Coronary artery (tissue), 2 donors: ENCODE data around the gene CFAP251.

Experiments
- DNase-seq: peaks from one replicate; pipeline ENCODE4 v3.0.0-alpha.2; 2017; ENCODE audit warnings: low spot score
- H3K27ac ChIP-seq, 2 donors: fragments of 200-600 bp; sonication (generic); one replicate each; pipeline ENCODE4 v1.5.1; 2016 to 2019
- H3K4me3 ChIP-seq: fragments of 200-600 bp; sonication (generic); 2 replicates; pipeline ENCODE4 v1.5.1; 2016; ENCODE audit warnings: mild to moderate bottlenecking, moderate library complexity
- TF ChIP-seq, protein P1 (sequence below): fragments of 200-600 bp; sonication (generic); IDR thresholded peaks from one replicate; pipeline ENCODE4 v1.5.1; 2019; ENCODE audit warnings: antibody characterized with exemption

Gene CFAP251

DNA sequence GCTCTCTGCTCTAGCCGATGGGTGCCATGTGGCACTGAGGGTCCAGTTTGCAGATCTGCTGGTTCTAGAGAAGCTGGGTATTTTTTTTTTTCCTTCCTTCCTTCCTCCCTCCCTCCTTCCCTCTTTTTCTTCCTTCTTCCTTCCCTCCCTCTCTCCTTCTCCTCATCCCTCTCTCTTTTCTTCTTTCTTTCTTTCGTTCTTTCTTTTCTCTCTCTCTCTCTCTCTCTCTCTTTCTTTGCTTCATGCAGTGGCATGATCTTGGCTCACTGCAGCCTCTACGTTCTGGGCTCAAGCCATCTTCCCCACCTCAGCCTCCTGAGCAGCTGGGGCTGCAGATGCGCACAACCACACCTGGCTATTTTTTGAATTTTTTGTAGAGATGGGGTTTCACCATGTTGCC is 100.5 kb downstream of the CFAP251 start:
- TF ChIP-seq, protein P1, sequence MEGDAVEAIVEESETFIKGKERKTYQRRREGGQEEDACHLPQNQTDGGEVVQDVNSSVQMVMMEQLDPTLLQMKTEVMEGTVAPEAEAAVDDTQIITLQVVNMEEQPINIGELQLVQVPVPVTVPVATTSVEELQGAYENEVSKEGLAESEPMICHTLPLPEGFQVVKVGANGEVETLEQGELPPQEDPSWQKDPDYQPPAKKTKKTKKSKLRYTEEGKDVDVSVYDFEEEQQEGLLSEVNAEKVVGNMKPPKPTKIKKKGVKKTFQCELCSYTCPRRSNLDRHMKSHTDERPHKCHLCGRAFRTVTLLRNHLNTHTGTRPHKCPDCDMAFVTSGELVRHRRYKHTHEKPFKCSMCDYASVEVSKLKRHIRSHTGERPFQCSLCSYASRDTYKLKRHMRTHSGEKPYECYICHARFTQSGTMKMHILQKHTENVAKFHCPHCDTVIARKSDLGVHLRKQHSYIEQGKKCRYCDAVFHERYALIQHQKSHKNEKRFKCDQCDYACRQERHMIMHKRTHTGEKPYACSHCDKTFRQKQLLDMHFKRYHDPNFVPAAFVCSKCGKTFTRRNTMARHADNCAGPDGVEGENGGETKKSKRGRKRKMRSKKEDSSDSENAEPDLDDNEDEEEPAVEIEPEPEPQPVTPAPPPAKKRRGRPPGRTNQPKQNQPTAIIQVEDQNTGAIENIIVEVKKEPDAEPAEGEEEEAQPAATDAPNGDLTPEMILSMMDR: no peak
- DNase-seq: no peak

DNA sequence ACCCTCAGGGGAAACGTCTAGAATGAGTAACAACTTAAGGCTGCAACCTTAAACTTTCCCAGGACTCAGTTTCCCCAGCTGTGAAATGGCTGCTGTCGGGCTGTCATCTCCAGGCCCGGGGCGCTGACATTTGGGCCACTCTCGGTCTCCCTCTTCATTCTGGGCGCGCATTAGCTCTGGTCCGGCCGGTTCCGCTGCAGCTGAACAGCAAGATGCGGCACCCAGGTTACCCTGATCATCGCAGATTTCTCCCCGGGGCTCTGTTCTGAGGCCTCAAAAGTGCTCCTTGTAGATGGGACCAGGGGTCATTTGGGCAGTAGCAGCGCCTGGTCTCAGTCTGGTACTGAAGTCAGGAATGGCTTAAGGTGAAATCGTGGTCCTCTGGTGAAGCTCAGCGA is 102.4 kb downstream of the CFAP251 start:
- Histone ChIP-seq H3K4me3 (peak overlapping the region; percentile 90), H3K27ac (peak overlapping the region; percentile 66 to 90)
- DNase-seq: no peak
- TF ChIP-seq, protein P1: no peak

More for the DNA sequence above, 100.5 kb downstream of the CFAP251 start:
- no peak overlapping the region for H3K27ac ChIP-seq
- no peak overlapping the region for H3K4me3 ChIP-seq

DNA sequence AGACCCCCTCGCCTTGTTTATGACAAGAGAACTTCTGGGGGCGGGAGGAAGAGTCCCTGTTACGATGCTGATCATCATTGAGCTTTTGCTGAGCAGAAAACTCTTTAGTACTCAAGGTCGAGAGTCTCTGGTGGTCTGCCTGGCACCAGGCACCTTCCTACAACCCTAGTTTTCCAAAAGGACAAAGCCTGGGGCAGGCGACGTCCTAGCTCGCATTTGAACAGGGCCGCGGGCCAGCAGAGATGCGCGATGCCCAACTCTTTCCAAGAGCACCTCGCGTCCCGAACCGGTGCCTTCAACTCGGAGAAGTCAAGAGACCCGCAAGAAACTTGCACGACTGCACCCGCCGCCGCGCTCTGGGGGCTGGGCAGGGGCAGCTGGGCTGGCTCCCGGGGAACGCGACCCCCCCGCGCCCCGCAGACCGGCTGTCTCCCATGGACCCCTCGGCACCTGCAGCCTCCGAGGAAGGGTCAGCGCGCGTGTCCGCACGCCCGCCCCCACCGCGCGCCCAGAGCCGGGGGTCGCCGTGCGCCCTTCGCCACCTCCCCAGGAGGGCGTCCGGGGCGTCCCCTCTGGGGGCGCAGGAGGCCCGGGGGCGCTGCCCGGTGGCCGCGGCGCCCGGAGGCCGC is 102.9 kb downstream of the CFAP251 start:
- peak overlapping the region; percentile 90 for H3K4me3 ChIP-seq
- no peak for DNase-seq
- peak overlapping the region; percentile 66 to 90 for H3K27ac ChIP-seq
- TF ChIP-seq, protein P1: no peak

DNA sequence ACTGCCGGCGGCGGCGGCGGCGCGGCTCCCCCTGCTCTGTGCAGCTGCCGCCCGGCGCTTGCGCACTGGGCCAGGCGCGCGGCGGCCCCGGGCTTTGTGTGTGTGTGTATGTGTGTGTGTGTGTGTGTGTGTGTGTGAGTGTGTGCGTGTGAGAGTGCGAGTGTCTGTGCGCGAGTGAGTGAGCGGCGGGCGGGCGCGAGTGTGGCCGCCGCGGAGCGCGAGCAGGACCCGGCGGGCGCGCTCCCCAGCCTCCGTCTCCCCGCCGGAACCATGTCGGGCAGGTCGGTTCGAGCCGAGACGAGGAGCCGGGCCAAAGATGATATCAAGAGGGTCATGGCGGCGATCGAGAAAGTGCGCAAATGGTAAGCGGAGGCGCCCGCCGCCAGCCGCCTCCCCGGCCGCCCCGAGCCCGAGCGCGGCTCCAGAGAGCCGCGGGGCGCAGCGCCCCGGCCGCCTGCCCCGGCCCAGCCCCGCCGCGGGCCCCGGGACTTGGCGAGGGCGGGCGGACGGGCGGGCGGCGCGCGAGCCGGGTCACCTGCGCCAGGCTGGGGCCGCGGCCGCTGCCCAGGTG is 103.5 kb downstream of the CFAP251 start, which contains the start of gene BCL7A:
TSS of gene BCL7A (plus strand) at position 63 of the 571 bp plus-strand sequence. CDS start at position 271, 208 bp downstream.
- peak within 1 kb of the TSS; percentile 90 for H3K4me3 ChIP-seq
- TF ChIP-seq, protein P1: no peak
- peak within 1 kb of the TSS; percentile 76 to 90 for H3K27ac ChIP-seq
- no peak for DNase-seq

DNA sequence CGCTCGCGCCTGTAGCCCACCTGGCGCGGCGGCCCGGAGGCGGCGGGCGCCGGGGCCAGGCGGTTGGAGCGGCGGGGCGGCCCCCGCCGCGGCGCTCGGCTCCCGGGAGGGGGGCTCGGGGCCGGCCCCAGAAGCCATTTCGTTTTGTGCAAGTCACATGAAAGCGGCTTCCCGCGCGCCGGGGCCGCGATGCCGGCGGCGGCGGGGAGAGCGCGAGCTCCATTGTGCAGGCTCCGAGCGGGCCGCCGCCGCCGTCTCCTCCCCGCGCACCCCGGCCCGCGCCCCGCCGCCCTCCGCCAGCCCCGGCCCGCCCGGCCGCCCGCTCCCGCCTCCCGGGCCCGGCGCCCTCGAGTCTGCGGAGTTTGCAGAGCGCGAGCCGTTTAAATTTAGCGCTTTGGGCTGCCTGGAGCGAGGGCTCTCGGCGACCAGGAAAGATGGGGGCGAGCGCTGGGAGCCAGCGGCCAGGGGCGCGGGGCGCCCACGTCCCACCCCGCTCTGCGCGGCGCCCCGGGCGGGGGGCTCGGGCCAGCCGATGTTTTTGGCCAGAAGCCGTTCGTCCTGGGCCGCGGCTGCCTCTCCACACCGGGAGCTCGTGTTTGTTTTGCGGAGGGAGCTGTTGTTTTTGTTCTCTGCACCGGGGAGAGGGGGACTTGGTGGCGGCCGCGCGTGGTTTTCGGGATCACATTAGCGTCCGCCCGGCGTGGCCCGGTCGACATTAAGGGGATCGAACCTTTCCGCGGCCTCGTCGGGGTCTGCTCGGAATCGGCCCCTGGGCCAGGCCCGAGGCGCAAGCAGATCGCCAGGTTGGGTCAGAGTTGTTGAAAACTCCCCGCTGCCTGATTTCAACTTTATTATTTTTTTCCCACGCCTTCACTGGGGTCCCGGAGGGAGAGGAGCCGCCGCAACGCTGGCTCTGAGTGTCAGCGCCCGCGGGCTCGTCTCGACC is 104.3 kb downstream of the CFAP251 start:
- Histone ChIP-seq H3K4me3 (peak overlapping the region; percentile 90), H3K27ac (peak overlapping the region; percentile 76 to 90)
- TF ChIP-seq, protein P1: no peak
- DNase-seq: no peak

DNA sequence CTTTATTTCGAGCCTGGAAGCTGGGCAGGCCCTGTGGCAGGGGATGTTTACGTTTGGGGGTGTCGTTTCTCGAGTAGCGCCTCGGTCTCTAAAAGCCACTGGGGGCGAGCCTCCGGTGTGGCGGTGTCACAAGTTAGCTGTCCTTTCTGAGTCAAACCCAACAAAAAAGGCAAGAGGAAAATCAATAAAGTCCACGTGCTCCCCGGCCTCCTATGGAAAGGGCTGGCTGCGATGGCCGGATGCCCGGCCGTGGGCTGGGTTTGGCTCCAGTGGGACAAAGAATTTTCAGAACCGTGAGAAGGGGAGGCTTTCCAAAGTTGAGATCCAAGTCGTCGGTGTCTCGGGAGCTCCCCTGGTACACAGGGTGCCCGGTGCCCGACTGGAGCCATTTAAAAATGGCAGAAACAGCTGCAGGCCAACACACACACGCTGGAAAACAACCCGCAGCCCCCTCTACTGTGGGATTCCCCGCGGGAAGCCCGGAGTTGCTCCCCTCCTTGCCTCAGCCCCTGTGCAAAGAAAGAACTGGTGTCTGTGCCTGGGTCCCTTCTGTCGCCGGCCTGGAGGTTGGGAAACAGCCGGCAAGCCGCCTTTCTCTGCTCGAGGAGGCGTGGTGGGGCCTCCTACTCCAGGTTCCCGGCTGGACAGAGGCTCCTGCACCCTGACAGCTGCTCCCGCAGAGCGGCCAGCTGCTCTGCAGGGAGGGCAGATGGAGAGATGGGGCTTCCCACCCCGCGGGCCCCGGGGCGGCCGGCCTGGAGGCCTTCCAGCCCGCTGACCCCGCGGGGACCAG is 105.1 kb downstream of the CFAP251 start:
- DNase-seq: peak; percentile 87
- peak overlapping the region; percentile 76 to 90 for H3K27ac ChIP-seq
- TF ChIP-seq, protein P1: no peak
- peak overlapping the region; percentile 90 for H3K4me3 ChIP-seq
